ENCODE results near the gene GIPC3.

DNA sequence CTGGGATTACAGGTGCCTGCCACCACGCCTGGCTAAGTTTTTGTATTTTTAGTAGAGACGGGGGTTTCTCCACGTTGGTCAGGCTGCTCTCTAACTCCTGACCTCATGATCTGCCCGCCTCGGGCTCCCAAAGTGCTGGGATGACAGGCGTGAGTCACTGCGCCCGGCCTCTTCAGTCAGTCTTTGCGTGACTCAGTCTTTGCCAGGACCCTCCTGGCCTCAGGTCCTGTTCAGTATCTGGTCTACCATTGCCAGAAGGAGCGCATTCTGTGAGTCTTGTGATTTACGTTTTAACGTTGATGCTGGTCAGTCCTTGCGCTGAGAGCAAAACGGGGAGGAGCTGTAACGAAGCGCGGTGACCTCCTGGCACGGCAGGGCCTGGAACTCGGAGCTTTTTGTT lies 20.1 kb upstream of the GIPC3 start:
- TF ChIP-seq CTCF (IDR thresholded peaks at IDR 0.05; ENCODE audit: low read depth, low read length) (no peak), MAX (IDR thresholded peaks at IDR 0.05; ENCODE audit: low read depth, low read length) (no peak), POLR2A (IDR thresholded peaks at IDR 0.05; ENCODE audit: extremely low read depth, insufficient read length) (no peak)
